ENCODE measurements around the gene MAB21L3. TPM values are rescaled to one million over a fixed set of nuclear protein-coding genes. Genes with fewer than 3 reads are reported as not detected.

MAB21L3 gene
- polyA plus RNA-seq, 1 experiment: 0.34 TPM

DNA sequence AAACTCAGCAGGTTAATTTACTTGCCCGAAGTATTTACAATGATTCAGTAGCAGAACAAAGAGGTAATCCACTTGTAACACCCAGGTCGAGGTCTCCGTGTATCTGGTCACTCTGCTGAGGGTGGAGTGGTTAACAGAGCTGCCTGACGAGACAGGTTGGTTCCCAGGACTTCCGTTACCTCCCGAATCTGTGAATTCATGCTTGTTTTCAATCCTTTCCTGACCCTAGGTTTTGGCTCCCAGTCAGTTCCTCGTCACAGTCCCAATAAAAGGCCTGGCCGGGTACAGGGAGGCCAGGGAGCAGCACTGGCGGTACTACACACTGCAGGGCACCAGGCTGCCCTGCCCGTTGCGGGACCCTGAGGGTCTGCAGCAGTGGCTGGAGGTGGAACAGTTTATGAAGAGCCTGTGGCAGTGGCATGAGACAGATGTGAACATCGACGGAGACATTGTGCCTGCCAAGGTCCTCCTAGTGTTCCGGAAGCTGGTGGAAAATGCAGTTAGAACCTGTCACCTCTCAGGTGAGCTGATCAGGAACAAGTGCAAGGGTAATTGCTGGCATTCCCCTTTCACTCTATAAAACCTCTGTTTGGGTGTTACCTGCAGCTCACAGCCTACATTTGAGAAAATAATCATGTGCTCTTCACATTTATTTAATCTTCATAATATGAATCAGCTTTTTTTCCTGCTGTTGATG lies 12.8 kb downstream of the MAB21L3 start:
- CTCF ChIA-PET: interaction anchor here (0.6 to 2.7 kb wide), 5 partner anchors 9 to 1980 kb away, joined by 3 to 16 read pairs (median 3); no protein-coding TSS in a partner anchor
- Histone ChIP-seq H3K36me3 (ENCODE audit: control insufficient read depth, insufficient read depth, low read length) (no peaks in the 10 kb centered on the region), H3K4me3 (ENCODE audit: low read depth, low read length) (no peak overlapping the region), H3K27me3 (ENCODE audit: control insufficient read depth, insufficient read depth, low read length) (peaks cover 4% of the 10 kb centered on the region)
- TF ChIP-seq CTCF (IDR thresholded peaks at IDR 0.05; ENCODE audit: insufficient read depth, low read depth, low read length): no peak
- POLR2A ChIA-PET: no interaction called here
- DNase-seq (ENCODE audit: low read depth): no peak

- no peak for DNase-seq (ENCODE audit: low read depth)
- peaks cover 7% of the 10 kb centered on the region for H3K27me3 ChIP-seq (ENCODE audit: control insufficient read depth, insufficient read depth, low read length)
- H3K36me3 ChIP-seq (ENCODE audit: control insufficient read depth, insufficient read depth, low read length): no peaks in the 10 kb centered on the region
- no peak overlapping the region for H3K4me3 ChIP-seq (ENCODE audit: low read depth, low read length)
- TF ChIP-seq CTCF (IDR thresholded peaks at IDR 0.05; ENCODE audit: insufficient read depth, low read depth, low read length): no peak
- POLR2A ChIA-PET: no interaction called here
- CTCF ChIA-PET: interaction anchor here (1.3 to 2.1 kb wide), 2 partner anchors 13 to 374 kb away, joined by 5 to 13 read pairs; no protein-coding TSS in a partner anchor
These were observed 14.6 kb downstream of the MAB21L3 start for GRCh38 chr1:116125758-116126157.

GRCh38 chr1:116126281-116126680 lies 15.1 kb downstream of the MAB21L3 start:
- H3K4me3 ChIP-seq (ENCODE audit: low read depth, low read length): no peak overlapping the region
- TF ChIP-seq CTCF (IDR thresholded peaks at IDR 0.05; ENCODE audit: insufficient read depth, low read depth, low read length): no peak
- no peak for DNase-seq (ENCODE audit: low read depth)
- ChIA-PET POLR2A (no interaction called here), CTCF (interaction anchor here (2.1 kb wide), 1 partner anchor 13 kb away, joined by 13 read pairs; no protein-coding TSS in a partner anchor)
- H3K36me3 ChIP-seq (ENCODE audit: control insufficient read depth, insufficient read depth, low read length): no peaks in the 10 kb centered on the region
- peaks cover 7% of the 10 kb centered on the region for H3K27me3 ChIP-seq (ENCODE audit: control insufficient read depth, insufficient read depth, low read length)

DNA sequence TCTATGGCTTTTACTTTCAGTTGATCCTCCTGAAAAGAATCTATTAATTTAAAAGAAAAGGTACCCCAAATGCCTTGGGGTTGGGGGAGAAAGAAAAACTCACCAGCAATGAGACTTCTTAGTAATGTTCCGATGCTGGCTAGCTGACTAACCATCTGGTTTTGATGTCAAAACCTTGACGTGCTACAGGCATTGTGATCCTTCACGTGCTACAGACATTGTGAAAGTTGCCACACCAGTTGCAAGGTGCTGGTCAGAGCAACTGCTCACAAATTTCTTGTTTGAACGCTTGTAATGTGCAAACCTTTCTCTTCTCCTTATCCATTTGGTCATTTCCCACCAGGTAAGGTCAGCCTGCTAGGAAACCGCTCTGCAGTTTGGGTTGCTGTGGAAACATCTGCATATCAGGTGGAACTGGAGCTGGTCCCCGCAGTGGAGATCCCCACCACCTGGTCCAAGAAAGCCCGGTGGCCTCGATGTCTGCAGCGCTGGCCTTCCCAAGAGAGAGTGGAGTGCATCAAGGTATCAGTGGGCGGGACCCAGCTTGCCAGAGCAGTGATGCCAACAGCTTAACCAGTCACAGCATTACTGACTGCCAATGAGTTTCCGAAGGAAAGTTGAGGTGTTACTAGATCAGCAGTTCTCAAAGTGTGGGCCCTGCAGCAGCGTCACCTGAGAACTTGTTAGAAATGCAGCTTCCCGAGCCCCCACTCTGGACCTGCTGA lies 16.1 kb downstream of the MAB21L3 start:
- no peak for DNase-seq (ENCODE audit: low read depth)
- H3K27me3 ChIP-seq (ENCODE audit: control insufficient read depth, insufficient read depth, low read length): peaks cover 7% of the 10 kb centered on the region
- ChIA-PET POLR2A (no interaction called here), CTCF (interaction anchor here (0.6 to 2.1 kb wide), 2 partner anchors 12 to 1217 kb away, joined by 4 to 13 read pairs; no protein-coding TSS in a partner anchor)
- no peaks in the 10 kb centered on the region for H3K36me3 ChIP-seq (ENCODE audit: control insufficient read depth, insufficient read depth, low read length)
- TF ChIP-seq CTCF (IDR thresholded peaks at IDR 0.05; ENCODE audit: insufficient read depth, low read depth, low read length): no peak
- H3K4me3 ChIP-seq (ENCODE audit: low read depth, low read length): no peak overlapping the region

GRCh38 chr1:116127848-116128540 lies 16.8 kb downstream of the MAB21L3 start:
- ChIA-PET POLR2A (no interaction called here), CTCF (interaction anchor here (0.6 to 2.1 kb wide), 2 partner anchors 11 to 1217 kb away, joined by 4 to 13 read pairs; no protein-coding TSS in a partner anchor)
- DNase-seq (ENCODE audit: low read depth): no peak
- no peak for TF ChIP-seq CTCF (IDR thresholded peaks at IDR 0.05; ENCODE audit: insufficient read depth, low read depth, low read length)
- Histone ChIP-seq H3K27me3 (ENCODE audit: control insufficient read depth, insufficient read depth, low read length) (peaks cover 10% of the 10 kb centered on the region), H3K4me3 (ENCODE audit: low read depth, low read length) (no peak overlapping the region), H3K36me3 (ENCODE audit: control insufficient read depth, insufficient read depth, low read length) (no peaks in the 10 kb centered on the region)

All from BJ (cell line).